MM.1S (cell line): ENCODE results near the gene ASCC3.

Source experiments
- DNase-seq: peaks from one replicate; pipeline ENCODE4 v3.0.0-alpha.2; 2015
- H2AFZ ChIP-seq: fragments of 300-600 bp; sonication (generic); 2 replicates; pipeline ENCODE4 v1.6.0; 2016; ENCODE audit warnings: antibody characterized with exemption, low read length
- H3F3A ChIP-seq: fragments of 300-600 bp; sonication (generic); 2 replicates; pipeline ENCODE4 v1.6.1; 2016; ENCODE audit warnings: mild to moderate bottlenecking, antibody characterized with exemption, low read length, moderate library complexity, mixed read lengths; ENCODE audit not compliant: insufficient read depth
- H3K27ac ChIP-seq: fragments of 300-600 bp; sonication (generic); 2 replicates; pipeline ENCODE4 v1.5.1; 2016; ENCODE audit warnings: mild to moderate bottlenecking, low read length
- H3K27me3 ChIP-seq: fragments of 300-600 bp; sonication (generic); replicated peaks from 2 replicates; pipeline ENCODE4 v1.6.0; 2016; ENCODE audit warnings: low read length; ENCODE audit not compliant: insufficient read depth
- H3K36me3 ChIP-seq: fragments of 300-600 bp; sonication (generic); replicated peaks from 2 replicates; pipeline ENCODE4 v1.6.1; 2016; ENCODE audit warnings: mild to moderate bottlenecking, low read length, mixed read lengths; ENCODE audit not compliant: insufficient read depth
- H3K4me1 ChIP-seq: fragments of 300-600 bp; sonication (generic); 2 replicates; pipeline ENCODE4 v1.6.1; 2016; ENCODE audit warnings: low read length, mixed read lengths
- H3K4me2 ChIP-seq: fragments of 300-600 bp; sonication (generic); 2 replicates; pipeline ENCODE4 v1.6.0; 2016; ENCODE audit warnings: low read depth, low read length
- H3K4me3 ChIP-seq: fragments of 300-600 bp; sonication (generic); 2 replicates; pipeline ENCODE4 v1.5.1; 2016; ENCODE audit warnings: low read length, mixed read lengths
- H3K79me2 ChIP-seq: fragments of 300-600 bp; sonication (generic); 2 replicates; pipeline ENCODE4 v1.6.1; 2016; ENCODE audit warnings: mixed run types, low read length, mixed read lengths
- H3K9ac ChIP-seq: fragments of 300-600 bp; sonication (generic); 2 replicates; pipeline ENCODE4 v1.6.1; 2016; ENCODE audit warnings: low read length, mixed read lengths
- H3K9me2 ChIP-seq: fragments of 300-600 bp; sonication (generic); replicated peaks from 2 replicates; pipeline ENCODE4 v1.6.1; 2016; ENCODE audit warnings: mild to moderate bottlenecking, low read length, mixed read lengths; ENCODE audit not compliant: insufficient read depth
- H3K9me3 ChIP-seq: fragments of 300-600 bp; sonication (generic); replicated peaks from 2 replicates; pipeline ENCODE4 v1.6.1; 2016; ENCODE audit warnings: mild to moderate bottlenecking, low read length, mixed read lengths; ENCODE audit not compliant: insufficient read depth
- H4K20me1 ChIP-seq: fragments of 300-600 bp; sonication (generic); 2 replicates; pipeline ENCODE4 v1.6.1; 2016; ENCODE audit warnings: mild to moderate bottlenecking, low read length, moderate library complexity, mixed read lengths; ENCODE audit not compliant: insufficient read depth
- CTCF ChIP-seq: fragments of 300-600 bp; sonication (generic); IDR thresholded peaks from 2 replicates; pipeline ENCODE4 v1.5.1; 2016; ENCODE audit warnings: antibody characterized with exemption, low read length, mixed read lengths
- EZH2 ChIP-seq: fragments of 300-600 bp; sonication (generic); optimal IDR thresholded peaks from 2 replicates; pipeline ENCODE3; 2017; ENCODE audit warnings: low read depth, mild to moderate bottlenecking, antibody characterized with exemption, low read length, mixed read lengths
- EZH2phosphoT487 ChIP-seq: fragments of 300-600 bp; sonication (generic); IDR thresholded peaks from 2 replicates; pipeline ENCODE4 v1.6.1; 2018; ENCODE audit warnings: antibody characterized with exemption, low read length

Gene ASCC3

GRCh38 chr6:100726666-100727065 is 154.5 kb downstream of the ASCC3 start:
- H3K36me3 ChIP-seq = no peaks in the 10 kb centered on the region; the same call in 1 of the 2 replicates
- no peak for TF ChIP-seq EZH2
- no peak for TF ChIP-seq CTCF
- no peak for TF ChIP-seq EZH2phosphoT487
- H3K4me3 ChIP-seq = no peak overlapping the region
- H3K4me2 ChIP-seq = no peak overlapping the region
- no peaks in the 10 kb centered on the region for H4K20me1 ChIP-seq
- H3K9ac ChIP-seq = no peak overlapping the region
- no peaks in the 10 kb centered on the region for H3K27me3 ChIP-seq
- H3K4me1 ChIP-seq = no peaks in the 10 kb centered on the region
- DNase-seq = no peak
- H3K9me3 ChIP-seq = no peaks in the 10 kb centered on the region
- H3K79me2 ChIP-seq = no peaks in the 10 kb centered on the region
- no peak overlapping the region for H3K27ac ChIP-seq
- no peaks in the 10 kb centered on the region for H3F3A ChIP-seq
- no peak overlapping the region for H2AFZ ChIP-seq
- no peaks in the 10 kb centered on the region for H3K9me2 ChIP-seq

GRCh38 chr6:100724696-100725095 is 156.4 kb downstream of the ASCC3 start:
- no peak overlapping the region for H3K4me3 ChIP-seq
- H3K27ac ChIP-seq = no peak overlapping the region
- no peak overlapping the region for H3K4me2 ChIP-seq
- no peaks in the 10 kb centered on the region for H3K9me3 ChIP-seq
- H2AFZ ChIP-seq = no peak overlapping the region
- H3F3A ChIP-seq = no peaks in the 10 kb centered on the region
- no peaks in the 10 kb centered on the region for H3K27me3 ChIP-seq
- no peak for DNase-seq
- H3K4me1 ChIP-seq = no peaks in the 10 kb centered on the region
- H3K36me3 ChIP-seq = no peaks in the 10 kb centered on the region; the same call in 1 of the 2 replicates
- H4K20me1 ChIP-seq = no peaks in the 10 kb centered on the region
- no peaks in the 10 kb centered on the region for H3K9me2 ChIP-seq
- TF ChIP-seq EZH2 = no peak
- TF ChIP-seq EZH2phosphoT487 = no peak
- TF ChIP-seq CTCF = no peak
- H3K79me2 ChIP-seq = no peaks in the 10 kb centered on the region
- no peak overlapping the region for H3K9ac ChIP-seq

GRCh38 chr6:100724222-100724621 is 156.9 kb downstream of the ASCC3 start:
- Histone ChIP-seq H2AFZ (no peak overlapping the region), H4K20me1 (no peaks in the 10 kb centered on the region), H3K4me2 (no peak overlapping the region), H3K9me3 (no peaks in the 10 kb centered on the region), H3K27ac (no peak overlapping the region), H3K27me3 (no peaks in the 10 kb centered on the region), H3K36me3 (no peaks in the 10 kb centered on the region; the same call in 1 of the 2 replicates), H3K4me3 (no peak overlapping the region), H3K9ac (no peak overlapping the region), H3K9me2 (no peaks in the 10 kb centered on the region), H3K79me2 (no peaks in the 10 kb centered on the region), H3K4me1 (no peaks in the 10 kb centered on the region), H3F3A (no peaks in the 10 kb centered on the region)
- no peak for DNase-seq
- TF ChIP-seq EZH2phosphoT487 = no peak
- TF ChIP-seq CTCF = no peak
- no peak for TF ChIP-seq EZH2
